ENCODE measurements around the gene KLHL30.
"Not testable (repeated sequence)": the region's sequence is repeated elsewhere in the genome, so short reads cannot be mapped to it uniquely, and the experiment has no call there.

KLHL30 gene

GRCh38 chr2:238113611-238114010 is 24.9 kb upstream of the KLHL30 start:
- Histone ChIP-seq H3K27me3 (ENCODE audit: control insufficient read depth, insufficient read depth, low read length, poor library complexity, severe bottlenecking) (peaks cover 7% of the 10 kb centered on the region), H3K4me3 (ENCODE audit: insufficient read depth, low read depth, low read length) (no peak overlapping the region), H3K36me3 (ENCODE audit: control insufficient read depth, insufficient read depth, low read length) (no peaks in the 10 kb centered on the region), H3K4me1 (ENCODE audit: control insufficient read depth, insufficient read depth, low read length) (peaks cover 5% of the 10 kb centered on the region), H3K9me3 (ENCODE audit: control insufficient read depth, low read length) (peaks cover 2% of the 10 kb centered on the region), H3K27ac (ENCODE audit: insufficient read depth, low read depth, low read length, poor library complexity, severe bottlenecking) (no peak overlapping the region)
- WGBS, 2 experiments, result 91 to 93% methylated on average over 13 of the region's 13 CpGs

- Histone ChIP-seq H3K4me3 (ENCODE audit: insufficient read depth, low read depth, low read length) (no peak overlapping the region), H3K9me3 (ENCODE audit: control insufficient read depth, low read length) (peaks cover 2% of the 10 kb centered on the region), H3K4me1 (ENCODE audit: control insufficient read depth, insufficient read depth, low read length) (no peaks in the 10 kb centered on the region), H3K36me3 (ENCODE audit: control insufficient read depth, insufficient read depth, low read length) (no peaks in the 10 kb centered on the region), H3K27me3 (ENCODE audit: control insufficient read depth, insufficient read depth, low read length, poor library complexity, severe bottlenecking) (peaks cover 7% of the 10 kb centered on the region), H3K27ac (ENCODE audit: insufficient read depth, low read depth, low read length, poor library complexity, severe bottlenecking) (no peak overlapping the region)
- WGBS, 2 experiments, result 91 to 94% methylated on average over 16 of the region's 16 CpGs
Observed at GRCh38 chr2:238114331-238114841, 24.1 kb upstream of the KLHL30 start.

GRCh38 chr2:238114851-238115660 is 23.4 kb upstream of the KLHL30 start:
- H3K27ac ChIP-seq (ENCODE audit: insufficient read depth, low read depth, low read length, poor library complexity, severe bottlenecking), result no peak overlapping the region

GRCh38 chr2:238115709-238116108 is 22.8 kb upstream of the KLHL30 start:
- not testable (repeated sequence) for H3K27ac ChIP-seq (ENCODE audit: insufficient read depth, low read depth, low read length, poor library complexity, severe bottlenecking); H3K27me3 ChIP-seq (ENCODE audit: control insufficient read depth, insufficient read depth, low read length, poor library complexity, severe bottlenecking); H3K4me3 ChIP-seq (ENCODE audit: insufficient read depth, low read depth, low read length); H3K9me3 ChIP-seq (ENCODE audit: control insufficient read depth, low read length); H3K4me1 ChIP-seq (ENCODE audit: control insufficient read depth, insufficient read depth, low read length); H3K36me3 ChIP-seq (ENCODE audit: control insufficient read depth, insufficient read depth, low read length)
- 93% methylated on average over 12 of the region's 12 CpGs for WGBS, 2 experiments

More at GRCh38 chr2:238114851-238115660, 23.4 kb upstream of the KLHL30 start:
- Histone ChIP-seq H3K36me3 (ENCODE audit: control insufficient read depth, insufficient read depth, low read length) (no peaks in the 10 kb centered on the region), H3K4me3 (ENCODE audit: insufficient read depth, low read depth, low read length) (no peak overlapping the region), H3K9me3 (ENCODE audit: control insufficient read depth, low read length) (peaks cover 2% of the 10 kb centered on the region), H3K27me3 (ENCODE audit: control insufficient read depth, insufficient read depth, low read length, poor library complexity, severe bottlenecking) (peaks cover 7% of the 10 kb centered on the region), H3K4me1 (ENCODE audit: control insufficient read depth, insufficient read depth, low read length) (peaks cover 2% of the 10 kb centered on the region)
- 94% methylated on average over 32 of the region's 32 CpGs for WGBS, 2 experiments

- no peaks in the 10 kb centered on the region for H3K36me3 ChIP-seq (ENCODE audit: control insufficient read depth, insufficient read depth, low read length)
- peaks cover 7% of the 10 kb centered on the region for H3K27me3 ChIP-seq (ENCODE audit: control insufficient read depth, insufficient read depth, low read length, poor library complexity, severe bottlenecking)
- WGBS, 2 experiments, result 93 to 94% methylated on average over 21 of the region's 21 CpGs
- H3K4me3 ChIP-seq (ENCODE audit: insufficient read depth, low read depth, low read length), result no peak overlapping the region
- peaks cover 1% of the 10 kb centered on the region for H3K9me3 ChIP-seq (ENCODE audit: control insufficient read depth, low read length)
- no peak overlapping the region for H3K27ac ChIP-seq (ENCODE audit: insufficient read depth, low read depth, low read length, poor library complexity, severe bottlenecking)
- peaks cover 8% of the 10 kb centered on the region for H3K4me1 ChIP-seq (ENCODE audit: control insufficient read depth, insufficient read depth, low read length)
Observed at GRCh38 chr2:238116298-238117198, 21.9 kb upstream of the KLHL30 start.

- Histone ChIP-seq H3K27ac (ENCODE audit: insufficient read depth, low read depth, low read length, poor library complexity, severe bottlenecking) (no peak overlapping the region), H3K36me3 (ENCODE audit: control insufficient read depth, insufficient read depth, low read length) (no peaks in the 10 kb centered on the region), H3K9me3 (ENCODE audit: control insufficient read depth, low read length) (no peaks in the 10 kb centered on the region), H3K4me1 (ENCODE audit: control insufficient read depth, insufficient read depth, low read length) (peaks cover 8% of the 10 kb centered on the region), H3K27me3 (ENCODE audit: control insufficient read depth, insufficient read depth, low read length, poor library complexity, severe bottlenecking) (peaks cover 7% of the 10 kb centered on the region), H3K4me3 (ENCODE audit: insufficient read depth, low read depth, low read length) (no peak overlapping the region)
- 87% methylated on average over 11 of the region's 11 CpGs for WGBS, 2 experiments
Observed at GRCh38 chr2:238117199-238118154, 21.0 kb upstream of the KLHL30 start.

GRCh38 chr2:238119756-238120462 is 18.6 kb upstream of the KLHL30 start:
- no peak overlapping the region for H3K27ac ChIP-seq (ENCODE audit: insufficient read depth, low read depth, low read length, poor library complexity, severe bottlenecking)
- 84 to 85% methylated on average over 15 of the region's 15 CpGs for WGBS, 2 experiments
- H3K4me3 ChIP-seq (ENCODE audit: insufficient read depth, low read depth, low read length), result no peak overlapping the region
- H3K9me3 ChIP-seq (ENCODE audit: control insufficient read depth, low read length), result no peaks in the 10 kb centered on the region
- peaks cover 7% of the 10 kb centered on the region for H3K27me3 ChIP-seq (ENCODE audit: control insufficient read depth, insufficient read depth, low read length, poor library complexity, severe bottlenecking)
- no peaks in the 10 kb centered on the region for H3K36me3 ChIP-seq (ENCODE audit: control insufficient read depth, insufficient read depth, low read length)
- H3K4me1 ChIP-seq (ENCODE audit: control insufficient read depth, insufficient read depth, low read length), result peaks cover 8% of the 10 kb centered on the region

GRCh38 chr2:238120463-238121298 is 17.8 kb upstream of the KLHL30 start:
- Histone ChIP-seq H3K27ac (ENCODE audit: insufficient read depth, low read depth, low read length, poor library complexity, severe bottlenecking) (no peak overlapping the region), H3K36me3 (ENCODE audit: control insufficient read depth, insufficient read depth, low read length) (no peaks in the 10 kb centered on the region), H3K9me3 (ENCODE audit: control insufficient read depth, low read length) (no peaks in the 10 kb centered on the region), H3K27me3 (ENCODE audit: control insufficient read depth, insufficient read depth, low read length, poor library complexity, severe bottlenecking) (peaks cover 7% of the 10 kb centered on the region), H3K4me1 (ENCODE audit: control insufficient read depth, insufficient read depth, low read length) (peaks cover 8% of the 10 kb centered on the region), H3K4me3 (ENCODE audit: insufficient read depth, low read depth, low read length) (no peak overlapping the region)
- 49 to 51% methylated on average over 30 of the region's 30 CpGs for WGBS, 2 experiments
